Measurements from ENCODE around the gene DYRK4. TPM values are rescaled to one million over a fixed set of nuclear protein-coding genes. Genes with fewer than 3 reads are reported as not detected.

Gene DYRK4
- total RNA-seq, 1 experiment from 2014 or later: 27.1 TPM

DNA sequence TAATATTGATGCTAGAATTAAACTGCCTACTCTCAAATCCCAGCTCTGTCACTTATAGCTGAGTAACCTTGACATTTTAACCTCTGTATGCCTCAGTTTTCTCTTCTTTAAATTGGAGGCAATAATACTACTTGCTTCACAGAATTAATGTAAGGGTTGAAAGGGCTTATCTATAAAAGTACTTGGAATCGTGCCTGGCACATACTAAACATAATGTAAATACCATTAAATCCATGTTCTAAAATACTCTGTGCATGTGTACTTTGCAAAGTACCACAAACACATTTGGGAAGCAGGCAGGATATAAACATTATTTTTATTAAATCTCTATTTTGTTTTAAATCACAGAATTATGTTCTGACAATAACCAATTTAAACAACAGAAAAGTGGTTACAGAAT is 41.9 kb downstream of the DYRK4 start:
- TF ChIP-seq ZFX (IDR thresholded peaks at IDR 0.05): no peak
- TF ChIP-seq EZH2 (IDR thresholded peaks at IDR 0.05): no peak
- TF ChIP-seq RAD21 (IDR thresholded peaks at IDR 0.05; ENCODE audit: low read depth): no peak
- no peak; the same call in 1 of the 2 replicates for TF ChIP-seq SIN3A (IDR thresholded peaks at IDR 0.05; ENCODE audit: low read depth)
- TF ChIP-seq POLR2A (IDR thresholded peaks at IDR 0.05; ENCODE audit: borderline replicate concordance, extremely low read depth, insufficient read depth, insufficient read length): no peak
- no peak for TF ChIP-seq EZH2phosphoT487 (IDR thresholded peaks at IDR 0.05; ENCODE audit: borderline replicate concordance)
- no peak for TF ChIP-seq ZNF274 (IDR thresholded peaks at IDR 0.05; ENCODE audit: low read depth, low read length)
- TF ChIP-seq, protein P1, sequence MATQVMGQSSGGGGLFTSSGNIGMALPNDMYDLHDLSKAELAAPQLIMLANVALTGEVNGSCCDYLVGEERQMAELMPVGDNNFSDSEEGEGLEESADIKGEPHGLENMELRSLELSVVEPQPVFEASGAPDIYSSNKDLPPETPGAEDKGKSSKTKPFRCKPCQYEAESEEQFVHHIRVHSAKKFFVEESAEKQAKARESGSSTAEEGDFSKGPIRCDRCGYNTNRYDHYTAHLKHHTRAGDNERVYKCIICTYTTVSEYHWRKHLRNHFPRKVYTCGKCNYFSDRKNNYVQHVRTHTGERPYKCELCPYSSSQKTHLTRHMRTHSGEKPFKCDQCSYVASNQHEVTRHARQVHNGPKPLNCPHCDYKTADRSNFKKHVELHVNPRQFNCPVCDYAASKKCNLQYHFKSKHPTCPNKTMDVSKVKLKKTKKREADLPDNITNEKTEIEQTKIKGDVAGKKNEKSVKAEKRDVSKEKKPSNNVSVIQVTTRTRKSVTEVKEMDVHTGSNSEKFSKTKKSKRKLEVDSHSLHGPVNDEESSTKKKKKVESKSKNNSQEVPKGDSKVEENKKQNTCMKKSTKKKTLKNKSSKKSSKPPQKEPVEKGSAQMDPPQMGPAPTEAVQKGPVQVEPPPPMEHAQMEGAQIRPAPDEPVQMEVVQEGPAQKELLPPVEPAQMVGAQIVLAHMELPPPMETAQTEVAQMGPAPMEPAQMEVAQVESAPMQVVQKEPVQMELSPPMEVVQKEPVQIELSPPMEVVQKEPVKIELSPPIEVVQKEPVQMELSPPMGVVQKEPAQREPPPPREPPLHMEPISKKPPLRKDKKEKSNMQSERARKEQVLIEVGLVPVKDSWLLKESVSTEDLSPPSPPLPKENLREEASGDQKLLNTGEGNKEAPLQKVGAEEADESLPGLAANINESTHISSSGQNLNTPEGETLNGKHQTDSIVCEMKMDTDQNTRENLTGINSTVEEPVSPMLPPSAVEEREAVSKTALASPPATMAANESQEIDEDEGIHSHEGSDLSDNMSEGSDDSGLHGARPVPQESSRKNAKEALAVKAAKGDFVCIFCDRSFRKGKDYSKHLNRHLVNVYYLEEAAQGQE (IDR thresholded peaks at IDR 0.05; ENCODE audit: low read depth): no peak
- TF ChIP-seq, protein P2, sequence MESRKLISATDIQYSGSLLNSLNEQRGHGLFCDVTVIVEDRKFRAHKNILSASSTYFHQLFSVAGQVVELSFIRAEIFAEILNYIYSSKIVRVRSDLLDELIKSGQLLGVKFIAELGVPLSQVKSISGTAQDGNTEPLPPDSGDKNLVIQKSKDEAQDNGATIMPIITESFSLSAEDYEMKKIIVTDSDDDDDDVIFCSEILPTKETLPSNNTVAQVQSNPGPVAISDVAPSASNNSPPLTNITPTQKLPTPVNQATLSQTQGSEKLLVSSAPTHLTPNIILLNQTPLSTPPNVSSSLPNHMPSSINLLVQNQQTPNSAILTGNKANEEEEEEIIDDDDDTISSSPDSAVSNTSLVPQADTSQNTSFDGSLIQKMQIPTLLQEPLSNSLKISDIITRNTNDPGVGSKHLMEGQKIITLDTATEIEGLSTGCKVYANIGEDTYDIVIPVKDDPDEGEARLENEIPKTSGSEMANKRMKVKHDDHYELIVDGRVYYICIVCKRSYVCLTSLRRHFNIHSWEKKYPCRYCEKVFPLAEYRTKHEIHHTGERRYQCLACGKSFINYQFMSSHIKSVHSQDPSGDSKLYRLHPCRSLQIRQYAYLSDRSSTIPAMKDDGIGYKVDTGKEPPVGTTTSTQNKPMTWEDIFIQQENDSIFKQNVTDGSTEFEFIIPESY (IDR thresholded peaks at IDR 0.05; ENCODE audit: extremely low read depth, insufficient replicate concordance, low read length): no peak
- TF ChIP-seq EGR1 (IDR thresholded peaks at IDR 0.05; ENCODE audit: low read depth): no peak
- TF ChIP-seq POLR2AphosphoS5 (IDR thresholded peaks at IDR 0.05; ENCODE audit: low read depth, low read length): no peak
- TF ChIP-seq CBX3 (IDR thresholded peaks at IDR 0.05; ENCODE audit: low read depth): no peak
- no peak for TF ChIP-seq ELF1 (IDR thresholded peaks at IDR 0.05; ENCODE audit: borderline replicate concordance, low read depth)
- TF ChIP-seq SRF (IDR thresholded peaks at IDR 0.05; ENCODE audit: low read depth): no peak
- TF ChIP-seq, protein P3, sequence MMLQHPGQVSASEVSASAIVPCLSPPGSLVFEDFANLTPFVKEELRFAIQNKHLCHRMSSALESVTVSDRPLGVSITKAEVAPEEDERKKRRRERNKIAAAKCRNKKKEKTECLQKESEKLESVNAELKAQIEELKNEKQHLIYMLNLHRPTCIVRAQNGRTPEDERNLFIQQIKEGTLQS (IDR thresholded peaks at IDR 0.05): no peak
- TF ChIP-seq TCF7L2 (IDR thresholded peaks at IDR 0.05; ENCODE audit: borderline replicate concordance, extremely low read depth, insufficient read depth, insufficient read length): no peak
- no peak for TF ChIP-seq JUND (IDR thresholded peaks at IDR 0.05)
- POLR2A ChIA-PET: no interaction called here

More for the DNA sequence above, 41.9 kb downstream of the DYRK4 start:
- Histone ChIP-seq H4K20me1 (ENCODE audit: insufficient read depth) (no peaks in the 10 kb centered on the region), H3K4me2 (ENCODE audit: low read length) (no peak overlapping the region), H3K27me3 (ENCODE audit: insufficient read depth, low read length) (no peaks in the 10 kb centered on the region; the same call in 1 of the 2 replicates), H3K79me2 (ENCODE audit: insufficient read depth, low read length) (no peaks in the 10 kb centered on the region; the same call in 1 of the 2 replicates), H3K9ac (ENCODE audit: low read length) (no peak overlapping the region), H3K4me1 (ENCODE audit: control insufficient read depth in 1 of 2, insufficient read depth in 2 of 2, low read length in 2 of 2) (peaks cover 2 to 9% of the 10 kb centered on the region in 2 experiments; a peak in 1 of 4 replicates), H3K9me2 (ENCODE audit: insufficient read depth) (no peaks in the 10 kb centered on the region), H3K36me3 (ENCODE audit: control insufficient read depth in 1 of 2, insufficient read depth in 2 of 2, low read length in 2 of 2) (no peaks in the 10 kb centered on the region), H3K4me3 (replicated peaks in 1 of 2; ENCODE audit: low read depth in 1 of 2, low read length in 2 of 2) (no peak overlapping the region), H3K9me3 (ENCODE audit: control insufficient read depth in 1 of 2, insufficient read depth in 1 of 2, low read depth in 1 of 2, low read length in 2 of 2) (no peaks in the 10 kb centered on the region), H3K27ac (ENCODE audit: low read depth, low read length) (no peak overlapping the region), H2AFZ (ENCODE audit: low read depth, low read length, poor library complexity, severe bottlenecking) (no peak overlapping the region)
- DNase-seq (ENCODE audit: low read depth, low spot score) (no peak), ATAC-seq (no peak)
- intact Hi-C loops (cut with micrococcal nuclease): loop anchor here (2.0 to 10.0 kb wide), 3 partner anchors 45 to 151 kb away; partner anchors contain the start of genes AKAP3, NDUFA9 and RAD51AP1
- ChIA-PET RAD21 (ENCODE audit: low non-redundant PET in 1 of 2, low total read pairs in 2 of 2, uncharacterized antibody in 2 of 2, unreplicated experiment in 2 of 2) (no interaction called here), CTCF (interaction anchor here (0.8 to 1.9 kb wide), 3 partner anchors 12 to 18 kb away, joined by 3 to 5 read pairs (median 3); no protein-coding TSS in a partner anchor)
- BruUV-seq (replicated peaks): no TSS peak

Data from HCT116 (cell line).